OCI-LY7 (cell line): Measurements from ENCODE around the gene AIP.

ENCODE experiments used
- EZH2phosphoT487 ChIP-seq: fragments of 200-600 bp; sonication (generic); IDR thresholded peaks from 2 replicates; pipeline ENCODE4 v1.6.1; 2018; ENCODE audit warnings: low read depth, borderline replicate concordance, mild to moderate bottlenecking, mixed run types, antibody characterized with exemption, low read length, moderate library complexity, mixed read lengths
- TF ChIP-seq, protein P1 (sequence below): fragments of 200-600 bp; sonication (generic); conservative IDR thresholded peaks from 2 replicates; pipeline ENCODE4 v1.5.1; 2014; ENCODE audit warnings: mild to moderate bottlenecking, antibody characterized with exemption, low read length, moderate library complexity, mixed read lengths

DNA sequence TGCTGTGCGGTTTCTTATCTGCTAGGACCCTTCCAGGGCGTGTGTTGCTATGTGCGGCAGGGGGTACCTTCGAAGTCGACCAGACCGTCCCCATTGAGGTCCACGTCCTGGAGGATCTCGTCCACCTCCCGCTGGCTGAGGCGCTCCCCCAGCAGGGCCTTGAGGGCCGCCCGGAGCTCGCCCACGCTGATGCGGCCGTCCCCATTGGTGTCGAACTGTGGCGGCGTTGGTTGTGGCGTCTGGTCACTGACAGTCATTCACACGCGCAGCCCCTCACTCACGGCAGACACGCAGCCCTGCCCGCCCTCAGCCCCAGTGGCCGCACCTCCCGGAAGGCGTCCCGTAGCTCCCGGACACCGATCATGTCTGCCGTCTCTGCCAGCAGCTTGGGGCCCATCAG is 36.9 kb downstream of the AIP start:
- TF ChIP-seq, protein P1, sequence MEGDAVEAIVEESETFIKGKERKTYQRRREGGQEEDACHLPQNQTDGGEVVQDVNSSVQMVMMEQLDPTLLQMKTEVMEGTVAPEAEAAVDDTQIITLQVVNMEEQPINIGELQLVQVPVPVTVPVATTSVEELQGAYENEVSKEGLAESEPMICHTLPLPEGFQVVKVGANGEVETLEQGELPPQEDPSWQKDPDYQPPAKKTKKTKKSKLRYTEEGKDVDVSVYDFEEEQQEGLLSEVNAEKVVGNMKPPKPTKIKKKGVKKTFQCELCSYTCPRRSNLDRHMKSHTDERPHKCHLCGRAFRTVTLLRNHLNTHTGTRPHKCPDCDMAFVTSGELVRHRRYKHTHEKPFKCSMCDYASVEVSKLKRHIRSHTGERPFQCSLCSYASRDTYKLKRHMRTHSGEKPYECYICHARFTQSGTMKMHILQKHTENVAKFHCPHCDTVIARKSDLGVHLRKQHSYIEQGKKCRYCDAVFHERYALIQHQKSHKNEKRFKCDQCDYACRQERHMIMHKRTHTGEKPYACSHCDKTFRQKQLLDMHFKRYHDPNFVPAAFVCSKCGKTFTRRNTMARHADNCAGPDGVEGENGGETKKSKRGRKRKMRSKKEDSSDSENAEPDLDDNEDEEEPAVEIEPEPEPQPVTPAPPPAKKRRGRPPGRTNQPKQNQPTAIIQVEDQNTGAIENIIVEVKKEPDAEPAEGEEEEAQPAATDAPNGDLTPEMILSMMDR, result no peak
- TF ChIP-seq EZH2phosphoT487, result no peak
